ENCODE results near the gene COQ8A. TPM values are rescaled to one million over a fixed set of nuclear protein-coding genes. Genes with fewer than 3 reads are reported as not detected.

COQ8A gene
- total RNA-seq, 1 experiment from 2014 or later: 39.4 TPM

DNA sequence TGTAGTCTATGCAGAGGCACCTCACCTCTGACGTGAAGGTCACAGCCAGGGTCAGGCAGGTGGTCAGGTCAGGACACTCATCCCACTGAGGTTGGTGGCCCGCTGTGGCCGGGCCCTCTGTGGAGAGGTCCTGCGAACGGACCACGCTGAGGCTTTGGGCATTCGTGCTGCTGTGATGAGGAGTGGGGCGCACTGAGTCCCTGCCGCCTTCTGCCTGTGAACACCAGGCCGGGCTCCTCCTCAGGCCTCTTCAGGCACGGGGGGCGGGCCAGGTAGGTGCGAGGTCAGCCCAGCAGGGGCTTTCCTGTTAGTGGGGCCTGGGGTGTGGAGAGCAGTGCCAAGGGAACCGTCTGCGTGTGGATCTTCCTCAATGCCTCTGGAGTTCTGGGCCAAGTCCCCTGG is 39.0 kb downstream of the COQ8A start:
- TF ChIP-seq, protein P1, sequence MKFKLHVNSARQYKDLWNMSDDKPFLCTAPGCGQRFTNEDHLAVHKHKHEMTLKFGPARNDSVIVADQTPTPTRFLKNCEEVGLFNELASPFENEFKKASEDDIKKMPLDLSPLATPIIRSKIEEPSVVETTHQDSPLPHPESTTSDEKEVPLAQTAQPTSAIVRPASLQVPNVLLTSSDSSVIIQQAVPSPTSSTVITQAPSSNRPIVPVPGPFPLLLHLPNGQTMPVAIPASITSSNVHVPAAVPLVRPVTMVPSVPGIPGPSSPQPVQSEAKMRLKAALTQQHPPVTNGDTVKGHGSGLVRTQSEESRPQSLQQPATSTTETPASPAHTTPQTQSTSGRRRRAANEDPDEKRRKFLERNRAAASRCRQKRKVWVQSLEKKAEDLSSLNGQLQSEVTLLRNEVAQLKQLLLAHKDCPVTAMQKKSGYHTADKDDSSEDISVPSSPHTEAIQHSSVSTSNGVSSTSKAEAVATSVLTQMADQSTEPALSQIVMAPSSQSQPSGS (CRISPR knock-in tag; IDR thresholded peaks at IDR 0.05; ENCODE audit: borderline replicate concordance, low read depth): no peak
- TF ChIP-seq, protein P2, sequence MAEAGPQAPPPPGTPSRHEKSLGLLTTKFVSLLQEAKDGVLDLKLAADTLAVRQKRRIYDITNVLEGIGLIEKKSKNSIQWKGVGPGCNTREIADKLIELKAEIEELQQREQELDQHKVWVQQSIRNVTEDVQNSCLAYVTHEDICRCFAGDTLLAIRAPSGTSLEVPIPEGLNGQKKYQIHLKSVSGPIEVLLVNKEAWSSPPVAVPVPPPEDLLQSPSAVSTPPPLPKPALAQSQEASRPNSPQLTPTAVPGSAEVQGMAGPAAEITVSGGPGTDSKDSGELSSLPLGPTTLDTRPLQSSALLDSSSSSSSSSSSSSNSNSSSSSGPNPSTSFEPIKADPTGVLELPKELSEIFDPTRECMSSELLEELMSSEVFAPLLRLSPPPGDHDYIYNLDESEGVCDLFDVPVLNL (CRISPR knock-in tag; IDR thresholded peaks at IDR 0.05; ENCODE audit: borderline replicate concordance, low read depth): no peak
- TF ChIP-seq, protein P3, sequence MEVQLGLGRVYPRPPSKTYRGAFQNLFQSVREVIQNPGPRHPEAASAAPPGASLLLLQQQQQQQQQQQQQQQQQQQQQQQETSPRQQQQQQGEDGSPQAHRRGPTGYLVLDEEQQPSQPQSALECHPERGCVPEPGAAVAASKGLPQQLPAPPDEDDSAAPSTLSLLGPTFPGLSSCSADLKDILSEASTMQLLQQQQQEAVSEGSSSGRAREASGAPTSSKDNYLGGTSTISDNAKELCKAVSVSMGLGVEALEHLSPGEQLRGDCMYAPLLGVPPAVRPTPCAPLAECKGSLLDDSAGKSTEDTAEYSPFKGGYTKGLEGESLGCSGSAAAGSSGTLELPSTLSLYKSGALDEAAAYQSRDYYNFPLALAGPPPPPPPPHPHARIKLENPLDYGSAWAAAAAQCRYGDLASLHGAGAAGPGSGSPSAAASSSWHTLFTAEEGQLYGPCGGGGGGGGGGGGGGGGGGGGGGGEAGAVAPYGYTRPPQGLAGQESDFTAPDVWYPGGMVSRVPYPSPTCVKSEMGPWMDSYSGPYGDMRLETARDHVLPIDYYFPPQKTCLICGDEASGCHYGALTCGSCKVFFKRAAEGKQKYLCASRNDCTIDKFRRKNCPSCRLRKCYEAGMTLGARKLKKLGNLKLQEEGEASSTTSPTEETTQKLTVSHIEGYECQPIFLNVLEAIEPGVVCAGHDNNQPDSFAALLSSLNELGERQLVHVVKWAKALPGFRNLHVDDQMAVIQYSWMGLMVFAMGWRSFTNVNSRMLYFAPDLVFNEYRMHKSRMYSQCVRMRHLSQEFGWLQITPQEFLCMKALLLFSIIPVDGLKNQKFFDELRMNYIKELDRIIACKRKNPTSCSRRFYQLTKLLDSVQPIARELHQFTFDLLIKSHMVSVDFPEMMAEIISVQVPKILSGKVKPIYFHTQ (CRISPR knock-in tag; IDR thresholded peaks at IDR 0.05): no peak
- TF ChIP-seq, protein P4, sequence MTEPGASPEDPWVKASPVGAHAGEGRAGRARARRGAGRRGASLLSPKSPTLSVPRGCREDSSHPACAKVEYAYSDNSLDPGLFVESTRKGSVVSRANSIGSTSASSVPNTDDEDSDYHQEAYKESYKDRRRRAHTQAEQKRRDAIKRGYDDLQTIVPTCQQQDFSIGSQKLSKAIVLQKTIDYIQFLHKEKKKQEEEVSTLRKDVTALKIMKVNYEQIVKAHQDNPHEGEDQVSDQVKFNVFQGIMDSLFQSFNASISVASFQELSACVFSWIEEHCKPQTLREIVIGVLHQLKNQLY (CRISPR knock-in tag; IDR thresholded peaks at IDR 0.05): no peak
- TF ChIP-seq ZNF138 (CRISPR knock-in tag; conservative IDR thresholded peaks at IDR 0.05) (no peak), JAZF1 (CRISPR knock-in tag; IDR thresholded peaks at IDR 0.05) (no peak), JUN (CRISPR knock-in tag; IDR thresholded peaks at IDR 0.05) (no peak), FOXJ3 (CRISPR knock-in tag; IDR thresholded peaks at IDR 0.05; ENCODE audit: borderline replicate concordance) (no peak), NR1H2 (CRISPR knock-in tag; IDR thresholded peaks at IDR 0.05) (no peak), NR3C1 (CRISPR knock-in tag; conservative IDR thresholded peaks at IDR 0.05; ENCODE audit: low read depth) (no peak), ZNF416 (CRISPR knock-in tag; IDR thresholded peaks at IDR 0.05) (no peak), ZNF219 (CRISPR knock-in tag; IDR thresholded peaks at IDR 0.05; ENCODE audit: borderline replicate concordance) (no peak)
- TF ChIP-seq, protein P5, sequence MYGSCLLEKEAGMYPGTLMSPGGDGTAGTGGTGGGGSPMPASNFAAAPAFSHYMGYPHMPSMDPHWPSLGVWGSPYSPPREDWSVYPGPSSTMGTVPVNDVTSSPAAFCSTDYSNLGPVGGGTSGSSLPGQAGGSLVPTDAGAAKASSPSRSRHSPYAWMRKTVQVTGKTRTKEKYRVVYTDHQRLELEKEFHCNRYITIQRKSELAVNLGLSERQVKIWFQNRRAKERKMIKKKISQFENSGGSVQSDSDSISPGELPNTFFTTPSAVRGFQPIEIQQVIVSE (CRISPR knock-in tag; IDR thresholded peaks at IDR 0.05; ENCODE audit: borderline replicate concordance): no peak
- TF ChIP-seq, protein P6, sequence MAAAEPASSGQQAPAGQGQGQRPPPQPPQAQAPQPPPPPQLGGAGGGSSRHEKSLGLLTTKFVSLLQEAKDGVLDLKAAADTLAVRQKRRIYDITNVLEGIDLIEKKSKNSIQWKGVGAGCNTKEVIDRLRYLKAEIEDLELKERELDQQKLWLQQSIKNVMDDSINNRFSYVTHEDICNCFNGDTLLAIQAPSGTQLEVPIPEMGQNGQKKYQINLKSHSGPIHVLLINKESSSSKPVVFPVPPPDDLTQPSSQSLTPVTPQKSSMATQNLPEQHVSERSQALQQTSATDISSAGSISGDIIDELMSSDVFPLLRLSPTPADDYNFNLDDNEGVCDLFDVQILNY (CRISPR knock-in tag; IDR thresholded peaks at IDR 0.05): no peak
- TF ChIP-seq, protein P7, sequence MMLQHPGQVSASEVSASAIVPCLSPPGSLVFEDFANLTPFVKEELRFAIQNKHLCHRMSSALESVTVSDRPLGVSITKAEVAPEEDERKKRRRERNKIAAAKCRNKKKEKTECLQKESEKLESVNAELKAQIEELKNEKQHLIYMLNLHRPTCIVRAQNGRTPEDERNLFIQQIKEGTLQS (CRISPR knock-in tag; conservative IDR thresholded peaks at IDR 0.05): no peak
- TF ChIP-seq, protein P8, sequence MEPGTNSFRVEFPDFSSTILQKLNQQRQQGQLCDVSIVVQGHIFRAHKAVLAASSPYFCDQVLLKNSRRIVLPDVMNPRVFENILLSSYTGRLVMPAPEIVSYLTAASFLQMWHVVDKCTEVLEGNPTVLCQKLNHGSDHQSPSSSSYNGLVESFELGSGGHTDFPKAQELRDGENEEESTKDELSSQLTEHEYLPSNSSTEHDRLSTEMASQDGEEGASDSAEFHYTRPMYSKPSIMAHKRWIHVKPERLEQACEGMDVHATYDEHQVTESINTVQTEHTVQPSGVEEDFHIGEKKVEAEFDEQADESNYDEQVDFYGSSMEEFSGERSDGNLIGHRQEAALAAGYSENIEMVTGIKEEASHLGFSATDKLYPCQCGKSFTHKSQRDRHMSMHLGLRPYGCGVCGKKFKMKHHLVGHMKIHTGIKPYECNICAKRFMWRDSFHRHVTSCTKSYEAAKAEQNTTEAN (CRISPR knock-in tag; IDR thresholded peaks at IDR 0.05): no peak
- TF ChIP-seq, protein P9, sequence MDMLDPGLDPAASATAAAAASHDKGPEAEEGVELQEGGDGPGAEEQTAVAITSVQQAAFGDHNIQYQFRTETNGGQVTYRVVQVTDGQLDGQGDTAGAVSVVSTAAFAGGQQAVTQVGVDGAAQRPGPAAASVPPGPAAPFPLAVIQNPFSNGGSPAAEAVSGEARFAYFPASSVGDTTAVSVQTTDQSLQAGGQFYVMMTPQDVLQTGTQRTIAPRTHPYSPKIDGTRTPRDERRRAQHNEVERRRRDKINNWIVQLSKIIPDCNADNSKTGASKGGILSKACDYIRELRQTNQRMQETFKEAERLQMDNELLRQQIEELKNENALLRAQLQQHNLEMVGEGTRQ (CRISPR knock-in tag; IDR thresholded peaks at IDR 0.05): no peak
- H3K27me3 Mint-ChIP-seq (ENCODE audit: low read depth): no peaks in the 10 kb centered on the region
- ChIA-PET CTCF (interaction anchor here (0.6 kb wide), 1 partner anchor 265 kb away, joined by 3 read pairs; no protein-coding TSS in a partner anchor), POLR2A (no interaction called here)
- ATAC-seq (no peak), DNase-seq (ENCODE audit: low spot score) (no peak)
- 0 out of 2 replicates have a peak, but pooled peaks cover 3% of the 10 kb centered on the region for H3K4me1 Mint-ChIP-seq
- H3K27ac Mint-ChIP-seq: no peak overlapping the region
- H3K4me3 Mint-ChIP-seq: no peak overlapping the region
- H3K36me3 Mint-ChIP-seq: no peaks in the 10 kb centered on the region
- H3K9me3 Mint-ChIP-seq: no peaks in the 10 kb centered on the region

All from WTC11 (cell line).